Measurements from ENCODE around the gene TRMT44.

TRMT44 gene

GRCh38 chr4:8493484-8493883 is 52.9 kb downstream of the TRMT44 start:
- TF ChIP-seq CTCF (IDR thresholded peaks at IDR 0.05; ENCODE audit: low read depth, low read length), result no peak

GRCh38 chr4:8494218-8494617 is 53.6 kb downstream of the TRMT44 start:
- no peak overlapping the region for H3K4me3 ChIP-seq (ENCODE audit: low read depth, low read length)
- H3K27me3 ChIP-seq (ENCODE audit: insufficient read depth, low read depth, severe bottlenecking), result no peaks in the 10 kb centered on the region
- no peak for TF ChIP-seq CTCF (IDR thresholded peaks at IDR 0.05; ENCODE audit: low read depth, low read length)
- no peak for DNase-seq
- H3K27ac ChIP-seq, result no peak overlapping the region
- H3K9me3 ChIP-seq (ENCODE audit: severe bottlenecking), result peaks cover 5% of the 10 kb centered on the region
- H3K36me3 ChIP-seq, result no peaks in the 10 kb centered on the region

More at GRCh38 chr4:8493484-8493883, 52.9 kb downstream of the TRMT44 start:
- DNase-seq, result no peak
- Histone ChIP-seq H3K4me3 (ENCODE audit: low read depth, low read length) (no peak overlapping the region), H3K9me3 (ENCODE audit: severe bottlenecking) (peaks cover 4% of the 10 kb centered on the region), H3K27ac (no peak overlapping the region), H3K27me3 (ENCODE audit: insufficient read depth, low read depth, severe bottlenecking) (no peaks in the 10 kb centered on the region), H3K36me3 (no peaks in the 10 kb centered on the region; the same call in 1 of the 2 replicates)

GRCh38 chr4:8494983-8495548 is 54.5 kb downstream of the TRMT44 start:
- H3K36me3 ChIP-seq, result no peaks in the 10 kb centered on the region
- H3K27me3 ChIP-seq (ENCODE audit: insufficient read depth, low read depth, severe bottlenecking), result no peaks in the 10 kb centered on the region
- no peak for DNase-seq
- H3K4me3 ChIP-seq (ENCODE audit: low read depth, low read length), result no peak overlapping the region
- TF ChIP-seq CTCF (IDR thresholded peaks at IDR 0.05; ENCODE audit: low read depth, low read length), result no peak
- no peak overlapping the region for H3K27ac ChIP-seq
- H3K9me3 ChIP-seq (ENCODE audit: severe bottlenecking), result peaks cover 5% of the 10 kb centered on the region

- H3K36me3 ChIP-seq, result no peaks in the 10 kb centered on the region
- no peaks in the 10 kb centered on the region for H3K27me3 ChIP-seq (ENCODE audit: insufficient read depth, low read depth, severe bottlenecking)
- no peak for DNase-seq
- no peak for TF ChIP-seq CTCF (IDR thresholded peaks at IDR 0.05; ENCODE audit: low read depth, low read length)
- no peak overlapping the region for H3K27ac ChIP-seq
- H3K4me3 ChIP-seq (ENCODE audit: low read depth, low read length), result no peak overlapping the region
- H3K9me3 ChIP-seq (ENCODE audit: severe bottlenecking), result peaks cover 5% of the 10 kb centered on the region
Observed at GRCh38 chr4:8495803-8496202, 55.2 kb downstream of the TRMT44 start.

GRCh38 chr4:8497762-8498161 is 57.2 kb downstream of the TRMT44 start:
- no peak for TF ChIP-seq CTCF (IDR thresholded peaks at IDR 0.05; ENCODE audit: low read depth, low read length)
- H3K9me3 ChIP-seq (ENCODE audit: severe bottlenecking), result peaks cover 5% of the 10 kb centered on the region
- H3K4me3 ChIP-seq (ENCODE audit: low read depth, low read length), result no peak overlapping the region
- no peaks in the 10 kb centered on the region for H3K36me3 ChIP-seq
- H3K27me3 ChIP-seq (ENCODE audit: insufficient read depth, low read depth, severe bottlenecking), result no peaks in the 10 kb centered on the region
- DNase-seq, result no peak
- H3K27ac ChIP-seq, result no peak overlapping the region

GRCh38 chr4:8500966-8501365 is 60.4 kb downstream of the TRMT44 start:
- no peak for DNase-seq
- no peak overlapping the region for H3K4me3 ChIP-seq (ENCODE audit: low read depth, low read length)
- TF ChIP-seq CTCF (IDR thresholded peaks at IDR 0.05; ENCODE audit: low read depth, low read length), result no peak
- H3K36me3 ChIP-seq, result no peaks in the 10 kb centered on the region
- no peaks in the 10 kb centered on the region for H3K27me3 ChIP-seq (ENCODE audit: insufficient read depth, low read depth, severe bottlenecking)
- no peak overlapping the region for H3K27ac ChIP-seq
- peaks cover 5% of the 10 kb centered on the region for H3K9me3 ChIP-seq (ENCODE audit: severe bottlenecking)

Measured in WERI-Rb-1 (cell line).